H1 (cell line): ENCODE measurements around the gene CSRNP3. TPM values are rescaled to one million over a fixed set of nuclear protein-coding genes. Genes with fewer than 3 reads are reported as not detected.

Experiments
- CHD1 ChIP-seq: IDR thresholded peaks from 2 replicates; pipeline ENCODE4 v1.6.1; 2012; ENCODE audit warnings: low read depth, low read length, improper control_type of control experiment
- FOSL1 ChIP-seq: IDR thresholded peaks from 2 replicates; pipeline ENCODE4 v1.6.1; 2011; ENCODE audit warnings: mild to moderate bottlenecking, low read depth, low read length, moderate library complexity; ENCODE audit not compliant: insufficient read depth
- GABPA ChIP-seq: IDR thresholded peaks from 2 replicates; pipeline ENCODE4 v1.6.1; 2011; ENCODE audit warnings: mild to moderate bottlenecking, low read length, moderate library complexity, borderline replicate concordance; ENCODE audit not compliant: insufficient read depth
- NANOG ChIP-seq: IDR thresholded peaks from 2 replicates; pipeline ENCODE4 v1.6.1; 2011; ENCODE audit warnings: low read length, low read depth, mild to moderate bottlenecking, inconsistent platforms; ENCODE audit not compliant: insufficient read depth, poor library complexity, severe bottlenecking
- SIN3A ChIP-seq, 2 experiments: IDR thresholded peaks in 1 of 2; conservative IDR thresholded peaks in 1 of 2; 2 replicates each; pipeline ENCODE4 v1.6.1; 2011 to 2012; ENCODE audit warnings: low read length in 2 of 2, improper control_type of control experiment in 1 of 2, low read depth in 1 of 2, mild to moderate bottlenecking in 1 of 2
- polyA plus RNA-seq, 7 experiments: library from polyadenylated mRNA; depleted of rRNA in 3 of 7; stranded (reverse) in 5 of 7; unstranded in 2 of 7; fragments of >200 nt in 5 of 7; fragments of 200-250 nt in 2 of 7; gene quantifications; 1 replicate in 5 of 7; 2 replicates in 1 of 7; 4 replicates in 1 of 7; pipeline versions ENCODE4 v1.2.1 to v1.2.3, GENCODE V29; 2011 to 2013; ENCODE audit warnings: missing spikeins in 2 of 7, mixed read lengths in 2 of 7
- total RNA-seq: library from RNA; stranded (reverse); fragmentation: NEBNext Ultra II Directional; extraction: Animal tissue kit (Norgen Biotek cat#: 25700); gene quantifications from 2 replicates; pipeline ENCODE4 v1.2.1, GENCODE V29; 2021

Gene CSRNP3
- total and polyA plus RNA-seq, 2 of the 8 experiments (the other 6 are each of a cell fraction or from before 2014, with no cell fraction given): 1.3 to 6.5 TPM

GRCh38 chr2:165686800-165687199 lies 217.3 kb downstream of the CSRNP3 start (continued):
- no peak for TF ChIP-seq GABPA
- TF ChIP-seq SIN3A (conservative IDR thresholded peaks at IDR 0.05 in 1 of 2, IDR thresholded peaks at IDR 0.05 in 1 of 2; ENCODE audit: low read depth in 1 of 2, low read length in 2 of 2): no peak
- TF ChIP-seq NANOG: no peak
- no peak for TF ChIP-seq FOSL1
- no peak for TF ChIP-seq CHD1
